WTC11 (cell line): Measurements from ENCODE around the gene SLC8A1.

Experiments
- CTCF ChIP-seq: fragments of 200-600 bp; IDR thresholded peaks from 2 replicates; pipeline ENCODE4 v1.8.0; 2022; ENCODE audit warnings: antibody characterized with exemption
- TCF7 ChIP-seq: sonication (generic); formaldehyde crosslinking; IDR thresholded peaks from 2 replicates; pipeline ENCODE4 v1.8.0; 2022; ENCODE audit warnings: mild to moderate bottlenecking, low read depth, missing genetic modification reagents, moderate library complexity

- TF ChIP-seq CTCF (no peak), TCF7 (CRISPR knock-in tag) (no peak)
Observed at GRCh38 chr2:40108851-40109250, 343.0 kb downstream of the SLC8A1 start.
